ENCODE data around the gene NRP1.

NRP1 gene

GRCh38 chr10:33256458-33256857 lies 78.0 kb downstream of the NRP1 start:
- FAIRE-seq: no peak

GRCh38 chr10:33254556-33255160 lies 79.8 kb downstream of the NRP1 start:
- FAIRE-seq: no peak

DNA sequence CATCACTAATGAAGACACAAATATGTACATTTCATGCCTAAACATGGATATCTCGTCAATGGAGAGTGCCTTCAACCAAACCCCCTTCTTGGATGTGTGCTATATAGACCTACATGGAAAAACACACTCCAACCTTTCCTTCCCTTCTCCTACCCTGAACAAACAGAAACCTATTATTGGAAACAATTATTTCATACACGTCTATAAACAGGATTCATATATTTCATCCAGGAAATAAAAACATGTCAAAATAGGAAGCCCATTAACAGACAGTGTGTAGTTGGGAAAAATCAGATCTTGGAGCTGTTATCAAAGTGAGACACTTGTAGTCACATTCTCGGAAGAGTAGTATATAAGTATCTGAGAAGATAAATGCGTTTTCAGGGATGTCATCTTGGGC lies 81.1 kb downstream of the NRP1 start:
- no peak for FAIRE-seq

DNA sequence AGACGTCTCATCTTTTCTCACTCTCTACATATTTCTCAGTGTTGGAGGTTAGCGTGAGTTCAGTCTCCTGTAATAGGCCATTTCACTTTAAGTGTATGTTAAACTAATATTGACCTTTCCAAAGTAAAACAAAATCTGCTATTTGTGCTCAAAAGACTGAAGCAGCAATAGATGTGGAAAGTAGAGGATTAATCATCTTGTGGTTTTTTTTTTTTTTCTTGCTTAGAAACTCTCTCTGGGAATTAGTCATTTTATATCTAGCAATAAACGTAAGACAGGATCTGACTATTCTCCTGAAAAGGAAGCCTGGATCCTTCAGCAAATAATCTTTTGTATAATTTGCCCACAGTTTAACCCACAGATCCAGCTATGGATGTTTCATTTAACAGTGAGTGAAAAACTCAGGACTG lies 81.7 kb downstream of the NRP1 start:
- FAIRE-seq: no peak

- no peak for FAIRE-seq
These were observed 82.1 kb downstream of the NRP1 start for GRCh38 chr10:33252324-33252723.

- FAIRE-seq: no peak
These were observed 84.7 kb downstream of the NRP1 start for GRCh38 chr10:33249659-33250345.

GRCh38 chr10:33249137-33249536 lies 85.3 kb downstream of the NRP1 start:
- no peak for FAIRE-seq

DNA sequence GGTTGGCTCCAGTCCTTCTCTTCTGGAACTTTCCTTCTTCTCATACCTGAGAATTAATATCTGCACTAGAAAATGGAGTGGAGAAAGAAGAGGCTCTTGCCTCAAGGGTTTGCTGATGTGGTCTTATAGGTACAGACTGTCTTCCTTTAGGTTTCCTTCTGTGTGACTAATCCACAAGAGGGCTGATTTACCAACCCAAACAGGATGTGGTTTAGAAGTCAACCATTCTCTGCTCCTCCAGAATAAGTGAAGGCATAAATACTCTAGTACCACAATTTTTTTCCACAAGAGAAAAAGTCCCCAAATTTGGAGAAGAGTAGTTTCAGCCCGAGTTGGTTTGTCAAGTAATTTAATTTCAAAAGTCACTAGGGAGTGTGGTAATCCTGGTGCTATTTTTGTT lies 85.8 kb downstream of the NRP1 start:
- no peak for FAIRE-seq

GRCh38 chr10:33247221-33247922 lies 87.1 kb downstream of the NRP1 start:
- FAIRE-seq: no peak

- FAIRE-seq: no peak
These were observed 89.1 kb downstream of the NRP1 start for GRCh38 chr10:33245343-33245742.

GRCh38 chr10:33244354-33244967 lies 90.0 kb downstream of the NRP1 start:
- FAIRE-seq: no peak

- no peak for FAIRE-seq
These were observed 90.8 kb downstream of the NRP1 start for GRCh38 chr10:33243703-33244102.

DNA sequence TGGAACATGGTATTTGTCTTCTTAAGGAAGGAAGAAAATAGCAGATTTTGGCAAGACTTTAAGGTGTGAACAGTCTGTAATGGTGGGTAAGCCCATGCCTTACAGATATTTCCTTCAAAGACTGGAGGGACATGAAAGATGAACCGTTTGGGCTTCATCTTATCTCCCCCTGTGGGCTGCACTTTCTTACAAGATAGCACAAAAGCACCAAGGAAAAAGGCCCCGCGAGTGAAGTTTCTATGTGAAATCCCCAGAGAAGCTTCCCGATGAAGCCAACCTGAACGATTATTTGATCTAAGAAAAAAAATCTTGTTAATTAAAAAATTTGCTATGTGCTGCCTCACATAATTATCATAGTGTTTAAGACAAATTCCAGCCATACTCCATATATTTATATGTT lies 91.5 kb downstream of the NRP1 start:
- FAIRE-seq: no peak

DNA sequence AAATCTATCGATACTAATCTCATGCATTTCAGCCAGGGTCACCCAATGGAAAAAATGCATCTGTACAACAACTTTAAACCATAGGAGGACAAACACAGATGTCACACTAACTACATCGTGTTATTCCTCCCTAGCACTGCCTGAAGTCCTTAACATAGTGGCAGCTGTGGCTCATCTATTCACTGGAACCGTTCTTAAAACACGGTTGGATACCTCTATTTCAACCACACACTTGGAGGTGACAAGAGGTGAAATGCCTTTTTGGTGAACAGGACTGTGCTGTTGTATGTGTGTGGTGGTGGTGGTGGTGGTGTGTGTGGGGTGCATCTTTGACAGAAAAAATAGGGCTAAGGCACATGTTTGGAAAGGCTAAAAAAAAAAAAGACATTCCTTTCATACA lies 93.1 kb downstream of the NRP1 start:
- FAIRE-seq: no peak

GRCh38 chr10:33240931-33241330 lies 93.5 kb downstream of the NRP1 start:
- FAIRE-seq: no peak

- FAIRE-seq: no peak
These were observed 94.2 kb downstream of the NRP1 start for GRCh38 chr10:33240258-33240657.

DNA sequence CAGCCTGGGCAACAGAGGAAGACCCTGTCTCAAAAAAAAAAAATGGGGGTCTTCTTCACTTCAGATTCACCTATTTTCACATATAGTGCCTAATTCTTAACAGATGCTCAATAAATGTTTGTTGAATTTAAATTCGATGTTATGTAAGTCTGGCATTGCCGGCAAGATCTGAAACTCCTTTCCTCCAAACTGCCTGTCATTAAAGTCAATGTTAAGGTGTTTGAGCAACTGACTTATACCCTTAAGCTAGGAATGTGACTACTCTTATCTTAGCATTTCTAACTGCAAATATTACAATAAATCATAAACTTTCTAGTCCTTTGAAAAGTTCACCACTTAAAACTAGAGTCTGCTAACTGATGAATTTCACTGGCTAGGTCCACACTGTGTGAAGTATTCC lies 95.2 kb downstream of the NRP1 start:
- FAIRE-seq: no peak

GRCh38 chr10:33238643-33239042 lies 95.8 kb downstream of the NRP1 start:
- no peak for FAIRE-seq

DNA sequence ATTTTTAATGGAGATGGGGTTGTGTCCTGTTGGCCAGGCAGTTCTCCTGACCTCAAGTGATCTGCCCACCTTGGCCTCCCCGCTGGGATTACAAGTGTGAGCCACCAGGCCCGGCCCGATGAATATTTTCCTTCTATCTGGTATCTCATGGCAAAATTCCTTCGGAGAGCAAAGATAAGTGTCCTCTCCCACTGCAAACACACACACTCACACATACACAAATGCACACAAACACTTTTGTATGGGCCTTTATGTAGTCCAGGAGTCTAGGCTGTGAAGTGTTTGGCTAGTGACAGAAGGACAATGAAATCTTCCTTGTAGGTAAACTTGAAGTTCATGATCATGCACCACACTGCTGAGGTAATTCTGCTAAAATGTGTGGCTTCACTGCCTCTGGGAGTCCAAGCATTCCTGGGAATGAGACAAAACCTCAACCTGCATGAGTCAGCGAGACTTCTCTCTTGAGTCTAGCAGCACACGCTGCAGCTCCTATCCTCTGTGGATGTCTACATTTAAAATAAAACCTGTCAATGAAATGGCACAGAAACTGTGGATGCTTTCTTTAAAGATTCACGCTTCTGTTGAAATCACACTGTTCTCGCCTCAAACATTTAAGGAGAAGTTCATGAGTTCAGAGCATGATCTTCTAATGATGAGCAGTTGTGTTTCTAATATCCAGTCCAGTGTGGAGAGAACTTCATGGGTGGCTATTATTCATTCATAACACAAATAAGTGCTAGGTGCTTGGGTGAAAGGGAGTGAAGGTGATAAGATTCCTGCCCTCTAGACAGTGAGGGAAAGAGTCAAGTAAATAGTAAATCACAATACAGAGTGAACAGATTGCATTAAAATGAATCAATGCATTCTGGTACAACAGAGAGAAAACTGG lies 96.5 kb downstream of the NRP1 start:
- FAIRE-seq: no peak

GRCh38 chr10:33236916-33237315 lies 97.6 kb downstream of the NRP1 start:
- FAIRE-seq: no peak

- no peak for FAIRE-seq
These were observed 98.5 kb downstream of the NRP1 start for GRCh38 chr10:33235951-33236350.

GRCh38 chr10:33235251-33235884 lies 99.1 kb downstream of the NRP1 start:
- FAIRE-seq: no peak

All from TTC549 (cell line).